ENCODE data around the gene PLCL2.
"Not testable (repeated sequence)": the region's sequence is repeated elsewhere in the genome, so short reads cannot be mapped to it uniquely, and the experiment has no call there.

The PLCL2 gene

DNA sequence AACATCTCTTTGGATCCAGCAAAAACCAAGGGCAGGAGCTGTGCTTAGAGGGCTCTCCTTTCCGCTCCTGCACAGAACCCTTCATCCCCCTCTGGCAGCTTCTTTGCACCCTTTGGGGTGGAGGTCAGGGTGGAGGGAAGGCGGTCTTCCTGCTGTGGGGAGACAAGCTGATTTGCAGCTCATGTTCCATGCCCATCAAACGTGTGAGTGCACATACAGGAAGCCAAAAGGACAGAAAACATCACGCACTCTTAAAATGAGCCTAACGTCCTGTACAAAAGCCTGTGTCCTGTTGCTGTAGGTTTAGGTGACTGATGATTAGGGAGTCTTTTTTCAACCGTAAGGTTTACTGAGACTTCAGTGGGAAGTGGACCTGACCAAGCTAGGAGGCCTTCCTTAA is 195.2 kb downstream of the PLCL2 start:
- no peak for DNase-seq (ENCODE audit: low read depth)

DNA sequence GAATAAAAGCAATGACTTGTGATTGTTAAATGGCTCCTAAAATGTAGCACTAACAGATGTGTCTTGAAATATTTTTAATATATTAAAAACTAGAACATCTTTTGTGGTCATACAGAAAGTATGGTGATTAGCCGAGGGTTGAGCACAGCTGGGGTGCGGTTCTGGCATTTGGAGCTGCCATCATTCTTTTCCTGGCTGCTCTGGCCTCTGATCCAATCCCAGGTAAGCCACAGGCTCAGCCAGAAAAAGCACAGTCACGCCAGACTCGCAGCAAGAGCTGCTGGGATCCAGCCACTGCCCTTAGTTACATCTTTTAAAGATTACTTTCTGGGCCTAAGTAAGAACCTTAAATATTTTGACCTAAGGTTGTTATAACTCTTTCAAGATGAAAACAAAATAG is 196.8 kb downstream of the PLCL2 start:
- no peak for DNase-seq (ENCODE audit: low read depth)

DNA sequence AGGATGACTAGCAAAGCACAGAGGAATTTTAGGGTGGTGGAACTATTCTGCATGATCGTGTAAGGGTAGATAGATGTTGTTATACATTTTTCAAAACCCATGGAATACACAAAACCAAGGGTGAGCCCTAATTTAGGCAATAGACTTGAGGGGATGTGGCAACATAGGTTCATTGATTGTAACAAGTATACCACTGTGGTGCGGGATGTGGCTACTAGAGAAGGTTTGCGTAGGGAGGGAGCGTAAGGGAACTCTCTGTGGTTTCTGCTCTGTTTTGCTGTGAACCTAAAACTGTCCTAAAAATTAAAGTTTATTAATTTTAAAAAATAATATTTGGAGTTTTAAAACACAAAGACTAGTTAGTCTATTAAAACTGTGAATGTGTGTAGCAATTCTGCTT is 202.8 kb downstream of the PLCL2 start:
- no peak for DNase-seq (ENCODE audit: low read depth)

DNA sequence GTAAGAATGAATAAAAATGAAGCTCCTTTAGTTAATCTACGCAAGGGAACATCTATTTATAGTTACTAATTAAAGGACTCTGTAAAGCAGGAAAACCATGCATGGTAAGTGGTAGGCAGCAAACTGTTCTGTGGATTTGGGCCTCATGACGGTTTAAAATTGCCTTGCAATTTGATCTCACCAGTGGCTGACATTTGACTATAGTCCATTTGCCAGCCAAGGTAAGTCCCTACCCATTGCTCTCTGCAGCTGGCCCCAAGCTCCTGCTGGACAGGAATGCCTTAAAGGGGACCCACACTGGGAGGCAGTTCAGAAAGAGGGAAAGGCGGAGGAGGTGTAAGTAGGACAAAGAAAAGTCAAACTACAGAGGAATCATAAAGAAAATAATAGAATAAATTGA is 203.3 kb downstream of the PLCL2 start:
- no peak for DNase-seq (ENCODE audit: low read depth)

DNA sequence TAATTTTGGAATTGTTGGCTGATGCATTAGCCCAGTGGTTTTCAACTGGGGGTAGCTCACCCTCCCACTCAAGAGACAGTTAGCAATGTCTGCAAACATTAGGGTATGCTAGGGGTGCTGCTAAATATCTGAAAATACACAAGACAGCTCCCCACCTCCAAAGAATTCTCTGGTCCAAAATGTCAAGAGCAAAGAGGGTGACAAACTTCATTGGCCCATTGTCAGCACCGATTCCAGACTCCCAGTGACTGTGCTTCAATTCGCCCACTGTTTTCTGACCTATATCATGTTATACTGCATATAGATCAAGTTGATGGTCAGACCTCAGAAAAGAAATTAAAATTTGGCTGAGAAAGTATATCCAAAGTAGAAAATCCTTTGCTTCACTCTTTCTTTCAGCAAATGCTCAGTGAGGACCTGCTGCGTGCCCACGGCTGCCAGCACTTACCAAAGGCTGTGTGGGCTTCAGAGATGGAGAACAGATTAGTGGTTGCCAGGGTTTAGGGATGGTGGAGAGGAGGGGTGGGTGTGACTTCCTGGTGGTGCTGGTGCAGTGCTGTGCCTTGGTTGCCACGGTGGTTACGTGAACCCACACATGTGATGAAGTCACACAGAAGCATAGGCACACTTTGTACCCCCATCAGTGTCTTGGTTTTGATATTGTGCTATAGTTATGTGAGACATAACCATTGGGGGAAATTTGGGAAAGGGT is 204.0 kb downstream of the PLCL2 start:
- DNase-seq (ENCODE audit: low read depth), result no peak

DNA sequence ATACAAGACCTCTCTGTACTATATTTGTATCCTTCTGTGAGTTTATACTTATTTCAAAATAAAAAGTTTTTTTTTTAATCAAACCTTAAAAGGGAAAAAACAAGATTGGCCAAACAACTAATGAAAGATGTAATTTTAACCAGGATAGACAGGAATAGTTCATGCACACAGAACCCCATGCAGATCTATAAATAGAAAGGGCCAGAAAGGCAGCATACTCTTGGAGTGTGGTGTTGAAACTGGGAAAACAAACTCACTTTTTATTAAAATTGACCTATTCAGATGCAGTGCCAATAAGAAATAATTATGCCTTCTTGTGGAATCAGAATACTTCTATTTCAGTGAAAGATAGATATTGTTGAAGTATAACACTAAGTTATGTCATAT is 204.6 kb downstream of the PLCL2 start:
- DNase-seq (ENCODE audit: low read depth), result no peak

DNA sequence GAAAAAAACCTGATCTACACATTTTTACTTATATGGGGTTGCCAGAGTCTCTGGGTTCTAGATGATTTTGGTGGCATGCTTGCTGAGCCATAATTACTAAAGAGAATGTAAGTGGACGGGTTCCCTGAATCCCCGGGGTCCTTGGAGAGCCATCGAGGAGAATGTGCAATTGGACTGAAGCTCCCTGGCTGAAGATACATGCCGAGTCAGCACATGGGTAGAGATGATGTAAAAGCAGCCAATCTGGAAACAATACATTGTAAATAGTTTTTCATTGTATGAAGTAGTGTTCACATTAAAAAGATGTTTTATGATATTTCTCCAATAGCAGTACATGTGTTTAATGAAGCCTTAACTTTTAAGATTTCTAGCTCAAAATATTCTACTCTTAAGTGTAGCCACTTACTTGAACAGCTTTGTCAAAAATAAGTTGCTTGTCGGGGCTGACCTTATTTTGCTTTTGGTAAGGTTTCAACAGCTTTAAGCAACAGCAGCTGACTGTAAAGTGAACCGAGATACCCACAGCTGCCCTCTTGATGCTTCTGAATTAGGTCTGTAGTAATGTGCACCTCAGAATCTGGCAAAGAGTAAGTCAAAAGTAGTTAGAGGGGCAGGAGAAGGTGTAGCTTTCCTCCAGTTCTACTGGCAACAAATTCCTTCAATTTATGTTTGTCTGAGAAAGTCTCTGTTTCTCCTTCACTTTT is 205.7 kb downstream of the PLCL2 start:
- no peak for DNase-seq (ENCODE audit: low read depth)

DNA sequence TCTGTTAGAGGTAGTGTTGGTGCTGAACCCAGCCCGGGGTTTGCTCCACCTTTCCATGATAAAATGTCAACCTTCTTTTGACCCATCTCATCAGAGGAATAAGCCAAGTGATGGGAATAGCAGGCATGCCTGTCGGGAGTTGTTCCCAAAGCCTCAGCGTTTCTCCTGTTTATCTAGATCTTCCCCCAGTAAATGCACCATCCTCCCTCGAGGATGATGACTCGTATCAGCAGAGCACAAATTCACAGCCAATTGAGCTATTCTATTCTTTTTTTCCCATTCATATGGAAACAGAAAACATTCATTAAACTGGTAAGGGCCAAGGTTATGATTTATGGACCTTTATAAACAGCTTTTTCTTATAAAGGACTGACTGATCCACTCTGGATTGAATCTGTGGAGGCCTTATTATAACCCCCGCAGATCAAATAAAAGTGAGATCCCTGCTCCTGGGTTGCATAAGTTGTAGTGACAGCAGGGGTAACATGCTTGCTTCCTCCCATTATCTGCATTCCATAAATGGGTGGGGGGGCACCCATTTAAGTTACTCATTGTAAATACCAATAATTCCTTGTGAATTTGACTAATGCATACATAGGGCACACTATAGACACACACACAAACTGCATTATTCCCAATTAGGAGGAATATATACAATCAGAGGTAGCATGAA is 207.3 kb downstream of the PLCL2 start:
- no peak for DNase-seq (ENCODE audit: low read depth)

DNA sequence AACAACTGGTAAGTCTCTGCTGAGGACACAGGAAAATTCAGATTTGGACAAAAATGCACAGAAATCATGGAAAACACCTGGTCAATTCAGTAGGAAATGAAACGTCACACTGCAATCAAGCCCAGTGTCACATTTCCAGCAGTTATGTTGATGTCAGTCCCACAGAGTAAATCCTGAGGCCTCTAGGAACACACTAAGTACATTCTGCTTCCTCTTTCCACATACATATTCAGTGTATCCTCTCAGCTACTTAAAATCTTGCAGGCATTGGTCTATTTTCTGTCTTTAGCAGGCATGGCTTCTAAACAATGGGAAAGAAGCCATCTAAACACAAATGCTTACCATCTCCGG is 207.8 kb downstream of the PLCL2 start:
- no peak for DNase-seq (ENCODE audit: low read depth)

DNA sequence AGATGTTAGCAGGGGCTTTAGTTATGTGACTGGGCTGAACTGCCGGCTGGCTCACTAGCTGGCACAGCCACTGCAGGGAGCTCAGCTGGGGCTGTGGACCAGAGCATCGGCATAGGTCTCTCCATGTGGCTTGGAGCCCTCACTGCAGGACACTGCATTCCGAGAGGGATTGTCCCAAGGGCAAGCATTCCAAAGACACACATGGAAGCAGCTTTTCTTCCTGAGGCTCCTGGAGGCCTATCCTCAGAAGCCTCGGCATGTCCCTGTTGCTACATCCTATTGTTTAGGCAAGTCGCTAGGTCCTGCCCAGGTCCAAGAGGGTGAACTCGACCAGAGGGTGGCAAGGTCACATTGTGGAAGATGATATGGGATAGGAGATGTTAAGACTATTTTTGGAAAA is 209.8 kb downstream of the PLCL2 start:
- DNase-seq (ENCODE audit: low read depth), result no peak

DNA sequence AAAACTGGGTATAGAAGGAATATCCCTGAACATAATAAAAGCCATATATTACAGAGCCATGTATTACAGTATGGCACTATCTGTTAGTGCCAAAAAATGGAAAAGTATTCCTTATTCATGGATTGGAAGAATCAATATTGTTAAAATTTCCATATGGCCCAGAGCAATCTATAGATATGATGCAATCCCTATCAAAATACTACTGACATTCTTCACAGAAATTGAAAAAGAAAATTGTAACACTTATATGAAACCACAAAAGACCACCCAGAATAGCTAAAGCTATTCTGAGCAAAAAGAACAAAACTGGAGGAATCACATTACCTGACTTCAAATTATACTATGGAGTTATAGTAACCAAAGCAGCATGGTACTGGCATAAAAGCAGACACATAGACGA is 218.8 kb downstream of the PLCL2 start:
- no peak for DNase-seq (ENCODE audit: low read depth)

DNA sequence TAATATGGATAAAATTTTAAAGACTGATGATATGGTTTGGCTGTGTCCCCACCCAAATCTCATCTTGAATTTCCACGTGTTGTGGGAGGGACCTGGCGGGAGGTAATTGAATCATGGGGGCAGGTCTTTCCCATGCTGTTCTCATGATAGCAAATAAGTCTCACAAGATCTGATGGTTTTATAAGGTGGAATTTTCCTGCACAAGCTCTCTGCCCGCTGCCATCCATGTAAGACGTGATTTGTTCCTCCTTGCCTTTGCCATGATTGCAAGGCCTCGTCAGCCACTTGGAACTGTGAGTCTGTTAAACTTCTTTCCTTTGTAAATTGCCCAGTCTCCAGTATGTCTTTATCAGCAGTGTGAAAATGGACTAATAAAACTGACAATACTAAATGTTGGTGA is 222.0 kb downstream of the PLCL2 start:
- not testable (repeated sequence) for DNase-seq (ENCODE audit: low read depth)

DNA sequence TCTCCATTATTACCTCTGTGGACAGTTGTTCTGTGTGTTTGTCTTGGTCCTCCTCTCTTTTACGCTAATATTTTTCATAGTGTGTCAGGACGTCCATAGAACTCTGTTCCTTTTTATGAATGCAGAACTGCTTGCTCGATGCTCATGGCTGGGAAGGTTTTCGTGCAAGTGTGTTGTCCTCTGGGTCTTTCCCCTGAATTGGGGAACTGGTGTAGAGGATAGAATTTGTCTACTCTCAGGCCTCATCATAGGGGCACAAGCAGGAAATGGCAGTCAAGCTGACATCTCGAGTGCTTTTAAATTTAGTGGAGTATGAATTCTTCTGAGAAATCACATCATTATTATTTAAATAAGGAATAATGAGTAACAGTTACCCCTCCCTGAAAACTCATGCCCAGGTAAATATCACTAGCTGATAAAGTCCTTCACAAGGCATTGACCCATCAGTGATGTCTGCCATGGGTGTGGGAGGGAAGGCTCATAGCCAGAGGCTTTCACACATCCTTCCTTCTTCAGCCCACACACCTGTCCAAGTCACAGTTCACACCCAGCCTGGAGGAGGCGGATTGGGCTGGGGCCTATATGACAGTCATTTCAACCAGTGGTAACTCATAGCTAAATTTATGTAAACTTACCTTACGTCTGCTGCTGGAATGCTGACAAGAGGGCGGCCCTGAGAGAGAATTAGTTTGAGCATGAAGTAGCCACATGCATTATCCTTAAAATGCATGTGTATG is 226.1 kb downstream of the PLCL2 start:
- no peak for DNase-seq (ENCODE audit: low read depth)

DNA sequence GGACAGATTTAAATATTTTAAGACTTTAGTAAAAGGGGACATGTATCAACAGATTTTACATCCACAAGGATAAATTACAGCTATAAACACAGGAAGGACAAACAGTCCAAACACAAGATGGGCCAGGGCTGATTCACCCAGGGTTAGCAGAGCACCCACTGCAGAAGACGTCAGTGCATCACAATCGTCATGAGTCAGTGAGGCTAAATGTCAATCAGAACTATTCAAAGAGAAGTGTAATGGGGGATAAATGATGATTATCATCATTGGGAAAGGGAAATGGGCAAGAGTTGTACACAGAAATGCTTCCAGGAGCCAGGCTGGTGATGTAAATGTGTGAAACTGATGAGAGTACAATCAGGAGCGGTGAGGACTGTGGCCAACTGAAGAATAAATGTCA is 226.8 kb downstream of the PLCL2 start:
- no peak for DNase-seq (ENCODE audit: low read depth)

DNA sequence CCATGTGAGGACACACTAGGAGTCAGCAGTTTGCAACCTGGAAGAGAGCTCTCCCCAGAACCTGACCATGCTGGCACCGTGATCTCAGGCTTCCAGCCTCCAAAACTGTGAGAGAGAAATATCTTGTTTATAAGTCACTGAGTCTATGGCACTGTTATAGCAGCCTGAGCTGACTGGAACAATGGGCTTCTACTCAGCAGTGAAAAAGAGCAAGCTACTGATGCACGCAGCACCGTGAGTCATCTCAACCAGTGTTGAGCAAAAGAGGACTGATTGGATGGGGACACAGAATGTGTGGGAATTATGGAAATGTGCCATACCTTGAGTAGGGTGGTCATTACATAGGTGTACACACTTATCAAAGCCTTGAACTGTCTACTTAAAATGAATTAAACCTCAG is 230.4 kb downstream of the PLCL2 start:
- DNase-seq (ENCODE audit: low read depth), result no peak

DNA sequence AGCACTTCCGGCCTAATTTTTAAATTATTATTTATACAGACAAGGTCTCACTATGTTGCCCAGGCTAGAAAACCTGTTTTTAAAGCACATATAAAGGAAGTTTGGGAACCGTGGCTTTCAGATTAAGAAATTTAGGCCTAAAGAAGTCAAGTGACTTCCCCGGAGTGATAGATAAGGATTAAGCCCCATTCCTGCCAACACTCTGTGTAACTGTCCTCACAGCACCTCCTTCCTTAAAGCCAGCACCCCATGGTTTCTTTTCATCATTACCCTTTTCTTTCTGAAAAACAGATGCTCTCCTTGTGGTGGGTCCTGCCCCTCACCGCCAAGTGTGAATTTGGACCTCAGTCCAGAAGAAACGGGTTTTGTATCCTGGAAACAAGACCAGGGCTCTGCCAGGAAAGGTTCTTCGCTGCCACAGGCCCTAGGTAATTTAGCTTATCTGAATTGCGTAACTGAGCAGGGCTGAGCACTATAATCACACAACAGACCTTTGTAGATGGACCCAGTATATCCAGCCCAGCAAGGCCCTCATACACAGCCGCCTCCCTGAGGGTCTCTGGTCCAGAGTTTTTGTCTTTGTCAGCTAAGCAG is 231.3 kb downstream of the PLCL2 start:
- no peak for DNase-seq (ENCODE audit: low read depth)

DNA sequence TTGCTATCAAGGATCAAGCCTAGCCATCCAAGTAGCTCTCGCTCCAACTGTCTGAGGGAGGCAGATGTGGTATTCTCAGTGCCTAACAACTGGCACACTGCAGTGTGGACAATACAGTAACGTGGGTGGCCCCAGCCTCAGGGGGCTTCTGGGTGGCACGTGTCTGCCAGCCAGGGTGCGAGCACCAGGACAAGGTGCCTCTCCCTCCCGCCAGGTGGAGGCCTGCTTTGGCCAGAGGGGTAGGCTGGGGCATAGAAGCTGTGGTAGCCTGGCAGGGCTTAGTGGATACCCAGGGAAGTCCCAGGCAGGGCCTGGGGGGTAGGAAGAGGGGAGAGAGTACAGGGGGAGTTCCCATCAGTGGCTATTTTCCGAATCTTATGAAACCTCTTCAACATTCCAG is 234.0 kb downstream of the PLCL2 start:
- no peak for DNase-seq (ENCODE audit: low read depth)

DNA sequence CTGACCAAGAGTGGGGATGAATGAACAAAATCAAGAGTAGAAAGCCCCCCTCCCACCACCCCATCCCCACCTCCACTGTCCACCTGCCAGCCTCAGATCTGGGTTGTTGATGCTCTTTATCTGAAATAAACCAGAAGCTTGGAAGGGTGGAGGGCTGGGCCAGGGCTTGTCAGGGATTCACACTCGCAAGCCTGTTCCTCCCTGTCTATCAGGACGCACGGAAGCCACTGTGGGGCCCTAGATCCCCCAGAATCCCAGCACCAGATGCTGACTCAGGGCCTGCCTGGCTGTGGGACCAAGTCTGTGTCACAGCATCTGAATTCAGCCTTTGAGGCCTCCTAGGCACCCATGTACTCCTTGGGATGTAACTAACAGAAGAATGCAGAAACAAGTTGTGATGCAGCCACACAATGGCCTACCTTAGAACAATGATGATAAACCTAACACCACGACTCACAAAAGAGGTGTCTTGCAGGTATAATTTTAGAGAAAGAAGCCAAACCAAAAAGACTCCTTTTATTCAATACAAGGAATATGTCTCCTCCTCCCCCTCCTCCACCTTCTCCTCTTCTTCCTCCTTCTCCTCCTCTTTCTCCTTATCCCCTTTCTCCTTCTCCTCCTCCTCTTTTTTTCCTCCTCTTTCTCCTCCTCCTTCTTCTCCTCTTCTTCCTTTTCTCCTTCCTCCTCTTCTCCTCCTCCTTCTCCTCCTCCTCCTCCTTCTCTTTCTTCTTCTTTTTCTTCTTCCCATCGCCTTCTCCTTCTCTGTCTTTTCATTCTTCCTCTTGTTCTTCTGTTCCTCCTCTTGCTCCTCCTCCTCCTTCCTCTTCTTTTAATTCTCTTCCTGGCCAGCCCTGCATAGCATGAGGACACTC is 234.7 kb downstream of the PLCL2 start:
- no peak for DNase-seq (ENCODE audit: low read depth)

DNA sequence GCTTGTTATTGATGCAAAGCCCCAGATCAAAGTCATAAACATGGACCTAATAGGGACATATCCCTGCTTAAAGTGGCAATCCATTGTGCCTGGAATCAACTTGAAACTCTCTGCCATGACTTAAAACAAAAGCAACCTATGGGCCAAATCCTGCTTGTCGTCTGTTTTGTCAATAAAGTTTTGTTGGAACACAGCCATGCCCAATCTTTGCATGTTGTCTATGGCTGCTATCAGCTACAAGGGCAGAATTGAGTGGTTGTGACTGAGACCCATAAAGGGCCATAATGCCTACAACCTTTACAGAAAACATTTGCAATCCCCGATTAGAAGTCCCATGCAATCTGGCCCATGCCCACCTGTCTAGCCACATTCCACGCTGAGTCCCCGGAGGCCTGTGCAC is 235.4 kb downstream of the PLCL2 start:
- no peak for DNase-seq (ENCODE audit: low read depth)

DNA sequence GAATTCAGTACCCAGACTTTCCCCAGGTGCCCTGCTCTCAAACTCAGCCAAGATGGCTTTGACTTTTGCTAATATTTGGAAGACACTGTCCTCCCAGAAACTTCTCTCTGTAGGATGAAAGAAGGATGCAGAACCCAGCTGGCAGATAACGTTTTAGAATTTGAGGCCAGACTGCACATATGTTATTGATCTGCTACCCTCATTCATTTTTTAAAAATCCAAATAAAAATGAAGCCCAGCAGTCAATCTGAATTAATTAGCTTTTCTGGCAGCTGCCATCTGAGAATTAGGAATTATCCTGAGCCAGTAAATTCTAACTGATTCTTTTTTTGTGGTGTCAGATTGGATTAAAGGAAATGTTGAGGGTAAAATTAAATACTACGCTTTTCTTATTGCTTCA is 236.6 kb downstream of the PLCL2 start:
- no peak for DNase-seq (ENCODE audit: low read depth)

DNA sequence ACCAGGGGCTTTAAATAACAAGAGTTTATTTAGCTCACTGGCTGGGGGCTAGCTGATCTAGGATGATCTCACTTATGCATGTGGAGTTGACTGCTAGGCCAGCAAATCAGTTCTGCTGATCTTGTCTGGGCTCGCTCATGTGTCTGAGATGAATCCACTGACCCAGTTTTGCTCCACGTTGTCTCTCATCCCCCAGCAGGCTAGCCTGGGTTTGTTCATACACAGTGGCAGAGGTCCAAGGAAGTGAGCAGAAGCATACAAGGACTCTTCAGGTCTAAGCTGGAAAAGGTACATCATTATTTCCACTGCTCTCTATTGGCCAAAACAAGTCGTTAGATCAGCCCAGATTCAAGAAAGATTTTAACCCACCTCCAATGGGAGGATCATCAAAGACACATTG is 238.0 kb downstream of the PLCL2 start:
- no peak for DNase-seq (ENCODE audit: low read depth)

All from GM04504 (cell line).